PC-9 (cell line): ENCODE measurements around the gene AGAP1. TPM values are rescaled to one million over a fixed set of nuclear protein-coding genes. Genes with fewer than 3 reads are reported as not detected.
"Not testable (repeated sequence)": the region's sequence is repeated elsewhere in the genome, so short reads cannot be mapped to it uniquely, and the experiment has no call there.

Experiments used
- BruUV-seq: library from RNA; stranded (reverse); fragments of 400-500 nt; replicated peaks from 2 replicates; lab custom pipeline; 2021; lab: Mats Ljungman, UMichigan
- CTCF ChIA-PET: fragments of 300-600 bp; sonication (Branson Sonifier 250); formaldehyde crosslinking; loops from one replicate; lab custom pipeline; 2022; ENCODE audit warnings: antibody characterized with exemption; lab: Charles Lee
- POLR2A ChIA-PET: fragments of 300-600 bp; sonication (Branson Sonifier 250); formaldehyde crosslinking; loops from one replicate; lab custom pipeline; 2022; ENCODE audit warnings: antibody characterized with exemption; ENCODE audit not compliant: unreplicated experiment; lab: Charles Lee
- DNase-seq, 2 experiments: peaks; one replicate each; pipeline versions ENCODE4 v3.0.0 to v3.0.0-alpha.2; 2015 to 2022; ENCODE audit warnings: mixed read lengths in 1 of 2
- H2AFZ ChIP-seq: fragments of 200-600 bp; sonication (generic); 2 replicates; pipeline ENCODE4 v1.8.1; 2017; ENCODE audit warnings: antibody characterized with exemption
- H3F3A ChIP-seq: fragments of 200-600 bp; sonication (generic); 2 replicates; pipeline ENCODE4 v1.8.1; 2017; ENCODE audit warnings: antibody characterized with exemption, mild to moderate bottlenecking, low read depth; ENCODE audit not compliant: insufficient read depth
- H3K27ac ChIP-seq: fragments of 200-600 bp; sonication (generic); 2 replicates; pipeline ENCODE4 v1.6.1; 2016; ENCODE audit warnings: mixed run types
- H3K27me3 ChIP-seq: fragments of 200-600 bp; sonication (generic); 2 replicates; pipeline ENCODE4 v1.6.1; 2016; ENCODE audit warnings: low read depth, mixed run types; ENCODE audit not compliant: insufficient read depth
- H3K36me3 ChIP-seq: fragments of 200-600 bp; sonication (generic); 2 replicates; pipeline ENCODE4 v1.6.1; 2016; ENCODE audit warnings: low read depth, mixed run types
- H3K4me1 ChIP-seq: fragments of 200-600 bp; sonication (generic); replicated peaks from 2 replicates; pipeline ENCODE4 v1.6.1; 2016; ENCODE audit warnings: mixed run types; ENCODE audit not compliant: insufficient read depth
- H3K4me2 ChIP-seq: fragments of 200-600 bp; sonication (generic); 2 replicates; pipeline ENCODE4 v1.6.1; 2017; ENCODE audit warnings: mixed run types
- H3K4me3 ChIP-seq: fragments of 200-600 bp; sonication (generic); 2 replicates; pipeline ENCODE4 v1.6.1; 2016; ENCODE audit warnings: mixed run types
- H3K79me2 ChIP-seq: fragments of 200-600 bp; sonication (generic); 2 replicates; pipeline ENCODE4 v1.6.1; 2017; ENCODE audit warnings: low read depth, mixed run types
- H3K9me2 ChIP-seq: fragments of 200-600 bp; sonication (generic); 2 replicates; pipeline ENCODE4 v1.8.1; 2017; ENCODE audit warnings: mild to moderate bottlenecking; ENCODE audit not compliant: insufficient read depth
- H3K9me3 ChIP-seq: fragments of 200-600 bp; sonication (generic); 2 replicates; pipeline ENCODE4 v1.8.1; 2016; ENCODE audit warnings: low read depth; ENCODE audit not compliant: insufficient read depth
- H4K20me1 ChIP-seq: fragments of 200-600 bp; sonication (generic); 2 replicates; pipeline ENCODE4 v1.8.1; 2017; ENCODE audit not compliant: insufficient read depth
- EZH2 ChIP-seq: fragments of 200-600 bp; sonication (generic); IDR thresholded peaks from 2 replicates; pipeline ENCODE4 v1.8.0; 2017; ENCODE audit warnings: antibody characterized with exemption, low read depth
- intact Hi-C: fragments of 100-400 bp; cut with micrococcal nuclease; formaldehyde crosslinking; loops from one replicate; pipeline ENCODE4 v1.10.0; 2022; ENCODE audit not compliant: unreplicated experiment
- total RNA-seq: library from RNA; stranded (reverse); gene quantifications from 2 replicates; pipeline ENCODE4 v1.2.3, GENCODE V29; 2021
- TF ChIP-seq, protein P1 (sequence below): fragments of 200-600 bp; sonication (generic); conservative IDR thresholded peaks from 2 replicates; pipeline ENCODE4 v1.6.1; 2017; ENCODE audit warnings: mixed run types, antibody characterized with exemption, mild to moderate bottlenecking, moderate library complexity

The AGAP1 gene
- total RNA-seq, 1 experiment from 2014 or later = 91.4 TPM

DNA sequence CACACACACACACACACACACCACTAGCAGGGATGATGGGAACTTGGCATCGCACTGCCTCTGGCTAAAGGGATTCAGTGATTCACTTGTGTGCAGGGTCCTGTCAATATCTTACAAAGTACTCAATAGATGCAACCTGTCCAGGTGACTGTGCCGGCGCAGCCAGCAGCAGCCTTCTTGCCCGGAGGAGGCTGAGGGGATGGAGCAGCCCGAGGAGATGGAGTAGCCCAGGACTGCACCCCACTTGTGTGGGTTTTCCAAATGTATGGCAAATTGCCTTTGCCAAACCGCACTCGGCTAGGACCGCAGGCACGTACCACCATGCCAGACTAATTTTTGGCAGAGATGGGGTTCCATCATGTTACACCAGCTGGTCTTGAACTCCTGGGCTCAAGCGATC is 643.2 kb downstream of the AGAP1 start:
- no peak overlapping the region for H3K27ac ChIP-seq

DNA sequence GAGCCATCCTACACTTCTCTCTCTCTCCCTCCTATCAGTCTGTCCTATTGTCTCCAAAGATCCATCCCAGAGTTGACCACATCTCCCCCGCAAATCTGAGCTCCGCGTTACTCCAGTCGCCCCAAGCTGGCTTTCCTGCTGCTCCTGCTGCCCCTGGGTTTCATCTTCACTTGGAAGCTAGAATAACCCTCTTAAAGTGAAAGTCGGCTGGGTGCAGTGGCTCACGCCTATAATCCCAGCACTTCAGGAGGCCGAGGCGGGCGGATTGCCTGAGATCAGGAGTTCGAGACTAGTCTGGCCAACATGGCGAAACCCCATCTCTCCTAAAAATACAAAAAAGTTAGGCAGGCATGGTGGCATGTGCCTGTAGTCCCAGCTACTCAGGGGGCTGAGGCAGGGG is 647.8 kb downstream of the AGAP1 start:
- CTCF ChIA-PET = not testable (repeated sequence)

More for the DNA sequence above, 643.2 kb downstream of the AGAP1 start:
- Histone ChIP-seq H3K9me2 (no peaks in the 10 kb centered on the region), H4K20me1 (no peaks in the 10 kb centered on the region; the same call in 1 of the 2 replicates), H3K4me3 (no peak overlapping the region), H3K36me3 (no peaks in the 10 kb centered on the region), H3F3A (peaks cover 3% of the 10 kb centered on the region; the same call in 1 of the 2 replicates), H3K4me1 (no peaks in the 10 kb centered on the region), H3K27me3 (no peaks in the 10 kb centered on the region), H2AFZ (no peak overlapping the region), H3K4me2 (no peak overlapping the region), H3K79me2 (no peaks in the 10 kb centered on the region), H3K9me3 (no peaks in the 10 kb centered on the region)
- TF ChIP-seq EZH2 = no peak
- TF ChIP-seq, protein P1, sequence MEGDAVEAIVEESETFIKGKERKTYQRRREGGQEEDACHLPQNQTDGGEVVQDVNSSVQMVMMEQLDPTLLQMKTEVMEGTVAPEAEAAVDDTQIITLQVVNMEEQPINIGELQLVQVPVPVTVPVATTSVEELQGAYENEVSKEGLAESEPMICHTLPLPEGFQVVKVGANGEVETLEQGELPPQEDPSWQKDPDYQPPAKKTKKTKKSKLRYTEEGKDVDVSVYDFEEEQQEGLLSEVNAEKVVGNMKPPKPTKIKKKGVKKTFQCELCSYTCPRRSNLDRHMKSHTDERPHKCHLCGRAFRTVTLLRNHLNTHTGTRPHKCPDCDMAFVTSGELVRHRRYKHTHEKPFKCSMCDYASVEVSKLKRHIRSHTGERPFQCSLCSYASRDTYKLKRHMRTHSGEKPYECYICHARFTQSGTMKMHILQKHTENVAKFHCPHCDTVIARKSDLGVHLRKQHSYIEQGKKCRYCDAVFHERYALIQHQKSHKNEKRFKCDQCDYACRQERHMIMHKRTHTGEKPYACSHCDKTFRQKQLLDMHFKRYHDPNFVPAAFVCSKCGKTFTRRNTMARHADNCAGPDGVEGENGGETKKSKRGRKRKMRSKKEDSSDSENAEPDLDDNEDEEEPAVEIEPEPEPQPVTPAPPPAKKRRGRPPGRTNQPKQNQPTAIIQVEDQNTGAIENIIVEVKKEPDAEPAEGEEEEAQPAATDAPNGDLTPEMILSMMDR = no peak
- CTCF ChIA-PET = no interaction called here
- no TSS peak for BruUV-seq
- POLR2A ChIA-PET = no interaction called here
- intact Hi-C loops = no loop called here
- DNase-seq = no peak

DNA sequence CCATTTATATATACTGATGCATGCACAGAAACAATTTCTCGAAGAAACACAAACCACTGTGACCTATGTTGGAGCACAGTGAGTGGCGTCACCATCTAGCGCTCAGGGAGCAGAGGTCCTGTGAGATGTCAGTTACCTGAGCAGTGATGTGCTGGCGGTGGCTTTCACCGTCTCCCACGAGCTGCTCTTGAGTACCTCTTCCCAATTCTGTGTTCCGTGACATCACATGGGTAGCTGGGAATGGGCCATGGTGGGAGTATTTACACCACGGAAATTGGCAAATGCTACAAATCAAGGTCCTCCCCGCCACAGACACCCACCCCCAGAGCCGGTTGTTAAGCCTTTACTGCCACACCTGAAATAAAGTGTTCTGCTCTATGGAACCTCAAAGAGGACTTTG is 650.0 kb downstream of the AGAP1 start:
- Histone ChIP-seq H3K4me3 (no peak overlapping the region), H3K27me3 (no peaks in the 10 kb centered on the region), H3K9me2 (no peaks in the 10 kb centered on the region), H4K20me1 (no peaks in the 10 kb centered on the region), H3K36me3 (no peaks in the 10 kb centered on the region), H3K9me3 (no peaks in the 10 kb centered on the region), H3K27ac (no peak overlapping the region), H3F3A (0 out of 2 replicates have a peak, but pooled peaks cover 2% of the 10 kb centered on the region), H3K4me2 (no peak overlapping the region), H3K4me1 (no peaks in the 10 kb centered on the region), H2AFZ (no peak overlapping the region), H3K79me2 (no peaks in the 10 kb centered on the region)
- POLR2A ChIA-PET = no interaction called here
- CTCF ChIA-PET = no interaction called here
- TF ChIP-seq, protein P1 = no peak
- no peak for TF ChIP-seq EZH2
- BruUV-seq = no TSS peak
- intact Hi-C loops = no loop called here
- no peak for DNase-seq

More for the DNA sequence above, 647.8 kb downstream of the AGAP1 start:
- DNase-seq, H2AFZ ChIP-seq, H4K20me1 ChIP-seq, H3K4me1 ChIP-seq, intact Hi-C loops, H3K27me3 ChIP-seq, H3K27ac ChIP-seq, H3K36me3 ChIP-seq, H3K9me3 ChIP-seq, BruUV-seq, POLR2A ChIA-PET, H3K79me2 ChIP-seq, H3K4me3 ChIP-seq, H3K4me2 ChIP-seq, H3K9me2 ChIP-seq, H3F3A ChIP-seq: not testable (repeated sequence)

DNA sequence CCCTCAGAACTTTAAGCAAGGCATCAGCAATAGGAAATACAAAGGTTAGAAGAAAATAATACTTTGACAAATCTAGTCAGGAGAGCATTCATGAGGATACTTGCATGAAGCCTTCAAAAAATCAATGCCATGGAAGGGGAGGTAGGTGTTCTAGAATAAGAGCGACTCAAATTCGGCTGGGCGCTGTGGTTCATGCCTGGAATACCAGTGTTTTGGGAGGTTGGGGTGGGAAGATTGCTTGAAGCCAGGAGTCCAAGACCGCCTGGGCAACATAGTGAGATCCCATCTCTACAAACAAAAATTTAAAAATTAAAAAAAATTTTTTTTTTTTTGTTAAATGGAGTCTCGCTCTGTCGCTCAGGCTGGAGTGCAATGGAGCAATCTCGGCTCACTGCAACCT is 652.6 kb downstream of the AGAP1 start:
- BruUV-seq = no TSS peak
- Histone ChIP-seq H3K9me3 (no peaks in the 10 kb centered on the region), H4K20me1 (no peaks in the 10 kb centered on the region), H3F3A (no peaks in the 10 kb centered on the region), H3K4me3 (no peak overlapping the region), H3K4me1 (no peaks in the 10 kb centered on the region), H3K79me2 (no peaks in the 10 kb centered on the region), H3K4me2 (no peak overlapping the region), H3K36me3 (no peaks in the 10 kb centered on the region), H3K27me3 (no peaks in the 10 kb centered on the region), H3K9me2 (no peaks in the 10 kb centered on the region), H2AFZ (no peak overlapping the region), H3K27ac (no peak overlapping the region)
- no peak for DNase-seq
- ChIA-PET CTCF (no interaction called here), POLR2A (no interaction called here)
- TF ChIP-seq, protein P1 = no peak
- no peak for TF ChIP-seq EZH2
- intact Hi-C loops = no loop called here
